Thoracic aorta (tissue), 2 donors: ENCODE measurements around the gene SLC41A3. TPM values are rescaled to one million over a fixed set of nuclear protein-coding genes. Genes with fewer than 3 reads are reported as not detected.

Experiments
- ATAC-seq: fragments of 150-250 bp; one replicate; pipeline ENCODE4 v1.8.0; 2017; ENCODE audit warnings: low read depth; ENCODE audit not compliant: insufficient number of reproducible peaks, low FRiP score
- DNase-seq: peaks from one replicate; pipeline ENCODE4 v3.0.0-alpha.2; 2020; ENCODE audit warnings: low spot score
- H3K27ac ChIP-seq, 2 donors: fragments of 200-600 bp; sonication (generic); 1 replicate in 1 of 2; 2 replicates in 1 of 2; pipeline ENCODE4 v1.5.1; 2016; ENCODE audit warnings: mild to moderate bottlenecking in 2 of 2, moderate library complexity in 2 of 2
- H3K27me3 ChIP-seq: fragments of 200-600 bp; sonication (generic); replicated peaks from 2 replicates; pipeline ENCODE4 v1.6.0; 2016; ENCODE audit warnings: mild to moderate bottlenecking; ENCODE audit not compliant: insufficient read depth
- H3K36me3 ChIP-seq: fragments of 200-600 bp; sonication (generic); one replicate; pipeline ENCODE4 v1.5.1; 2016
- H3K4me1 ChIP-seq, 2 donors: fragments of 200-600 bp; sonication (generic); 1 replicate in 1 of 2; 2 replicates in 1 of 2; pipeline versions ENCODE4 v1.5.1 to v1.6.0; 2016; ENCODE audit warnings: low read depth in 2 of 2, mild to moderate bottlenecking in 1 of 2; ENCODE audit not compliant: control insufficient read depth in 1 of 2
- H3K4me3 ChIP-seq: fragments of 200-600 bp; sonication (generic); 2 replicates; pipeline ENCODE4 v1.5.1; 2016; ENCODE audit warnings: mild to moderate bottlenecking
- H3K9me3 ChIP-seq: fragments of 200-600 bp; sonication (generic); 2 replicates; pipeline ENCODE4 v1.5.1; 2016
- CTCF ChIP-seq: fragments of 200-600 bp; sonication (generic); IDR thresholded peaks from one replicate; pipeline ENCODE4 v1.5.1; 2019; ENCODE audit warnings: antibody characterized with exemption
- total RNA-seq, 2 donors: library from RNA; depleted of rRNA; stranded (reverse); fragments of >200 nt; gene quantifications; one replicate each; pipeline versions ENCODE4 v1.1.0 to v1.2.3, GENCODE V29; 2016

The SLC41A3 gene
- total RNA-seq, 2 donors from 2014 or later = 70.9 to 106 TPM

GRCh38 chr3:126119976-126120375 lies 36.1 kb upstream of the SLC41A3 start:
- DNase-seq (no peak), ATAC-seq (no peak)
- no peaks in the 10 kb centered on the region for H3K4me1 ChIP-seq
- no peaks in the 10 kb centered on the region for H3K27me3 ChIP-seq
- no peak overlapping the region for H3K4me3 ChIP-seq
- TF ChIP-seq CTCF = no peak
- H3K9me3 ChIP-seq = no peaks in the 10 kb centered on the region
- H3K36me3 ChIP-seq = no peaks in the 10 kb centered on the region
- H3K27ac ChIP-seq = no peak overlapping the region

DNA sequence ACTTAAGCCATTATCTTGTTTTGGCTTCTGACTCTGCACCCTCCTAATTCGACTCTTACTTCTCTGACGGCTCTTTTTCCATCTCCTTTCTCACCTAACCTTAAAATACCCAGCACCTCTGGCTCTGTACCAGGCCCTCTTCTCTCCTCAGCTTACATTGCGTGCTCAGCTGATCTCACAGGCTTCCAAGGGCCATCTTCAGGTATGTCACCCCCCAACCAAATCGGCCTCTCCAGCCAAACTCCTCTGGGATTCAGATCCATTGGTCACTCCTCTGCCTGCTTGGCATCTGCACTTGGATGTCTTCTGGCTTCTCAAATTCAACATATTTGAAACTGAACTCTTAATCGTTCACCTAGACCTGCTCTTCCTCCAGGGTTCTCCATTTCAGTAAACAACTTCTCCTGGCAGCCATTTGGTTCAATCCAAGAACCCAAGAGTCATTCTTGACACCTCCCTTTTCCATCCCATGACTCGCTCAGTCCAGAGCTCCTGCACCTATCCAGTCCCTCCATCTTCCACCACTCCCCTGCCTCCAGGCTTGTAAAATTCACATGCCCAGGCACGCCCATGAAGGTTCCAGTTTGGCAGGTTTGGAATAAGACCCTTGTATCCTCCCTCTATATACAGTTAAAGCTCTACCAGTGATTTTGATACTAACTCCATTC lies 35.2 kb upstream of the SLC41A3 start:
- no peak for ATAC-seq
- no peak for DNase-seq
- no peak overlapping the region for H3K4me3 ChIP-seq
- H3K4me1 ChIP-seq = no peaks in the 10 kb centered on the region
- TF ChIP-seq CTCF = no peak
- H3K36me3 ChIP-seq = no peaks in the 10 kb centered on the region
- H3K27ac ChIP-seq = no peak overlapping the region
- no peaks in the 10 kb centered on the region for H3K27me3 ChIP-seq
- H3K9me3 ChIP-seq = no peaks in the 10 kb centered on the region

DNA sequence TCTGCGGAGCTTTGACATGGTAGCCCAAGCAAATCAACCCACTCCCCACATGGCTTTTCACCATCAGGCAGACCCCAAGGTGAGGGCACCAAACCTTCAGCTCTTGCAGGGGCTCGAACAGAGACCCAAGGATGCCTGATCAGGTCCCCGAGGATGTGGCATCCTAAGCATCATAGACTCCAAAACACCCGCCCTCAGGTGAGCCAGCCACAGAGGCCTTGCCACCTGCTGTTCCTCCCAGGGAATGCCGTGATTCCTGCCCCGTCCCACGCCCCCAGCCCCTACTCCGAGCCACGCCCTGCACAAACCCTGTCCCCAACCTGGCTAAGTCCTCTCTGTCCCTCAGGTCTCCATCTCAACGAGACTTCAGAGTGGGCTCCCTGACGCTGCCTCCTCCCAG lies 34.7 kb upstream of the SLC41A3 start:
- no peaks in the 10 kb centered on the region for H3K9me3 ChIP-seq
- DNase-seq (no peak), ATAC-seq (no peak)
- TF ChIP-seq CTCF = no peak
- H3K27me3 ChIP-seq = no peaks in the 10 kb centered on the region
- no peaks in the 10 kb centered on the region for H3K36me3 ChIP-seq
- no peaks in the 10 kb centered on the region for H3K4me1 ChIP-seq
- no peak overlapping the region for H3K4me3 ChIP-seq
- no peak overlapping the region for H3K27ac ChIP-seq

- no peak for TF ChIP-seq CTCF
- no peak overlapping the region for H3K4me3 ChIP-seq
Measured at GRCh38 chr3:126117786-126118185, 33.9 kb upstream of the SLC41A3 start.

DNA sequence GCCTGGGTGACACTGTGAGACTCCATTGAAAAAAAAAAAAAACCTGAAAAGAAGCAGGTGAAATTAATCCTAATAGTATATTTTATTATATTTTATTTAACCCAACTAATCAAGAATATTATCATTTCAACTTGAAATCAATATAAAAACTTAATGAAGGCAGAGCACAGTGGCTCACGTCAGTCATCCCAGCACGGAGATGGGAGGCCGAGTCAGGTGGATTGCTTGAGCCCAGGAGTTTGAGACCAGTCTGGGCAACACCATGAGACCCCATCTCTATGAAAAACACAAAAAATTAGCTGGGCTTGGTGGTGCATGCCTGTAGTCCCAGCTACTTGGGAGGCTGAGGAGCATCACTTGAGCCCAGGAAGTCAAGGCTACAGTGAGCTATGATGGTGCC lies 33.3 kb upstream of the SLC41A3 start:
- DNase-seq (no peak), ATAC-seq (no peak)
- H3K9me3 ChIP-seq = no peaks in the 10 kb centered on the region
- no peaks in the 10 kb centered on the region for H3K4me1 ChIP-seq
- no peak overlapping the region for H3K27ac ChIP-seq
- H3K4me3 ChIP-seq = no peak overlapping the region
- no peak for TF ChIP-seq CTCF
- no peaks in the 10 kb centered on the region for H3K27me3 ChIP-seq
- no peaks in the 10 kb centered on the region for H3K36me3 ChIP-seq

More at GRCh38 chr3:126117786-126118185, 33.9 kb upstream of the SLC41A3 start:
- H3K27ac ChIP-seq = no peak overlapping the region
- H3K9me3 ChIP-seq = no peaks in the 10 kb centered on the region
- DNase-seq (no peak), ATAC-seq (no peak)
- H3K4me1 ChIP-seq = no peaks in the 10 kb centered on the region
- no peaks in the 10 kb centered on the region for H3K36me3 ChIP-seq
- no peaks in the 10 kb centered on the region for H3K27me3 ChIP-seq
